Transverse colon (tissue), 3 donors: Measurements from ENCODE around the gene TMEM220.

ENCODE experiments used
- CTCF ChIP-seq, 5 experiments: fragments of 200-600 bp in 3 of 5; fragments of 450-650 bp in 2 of 5; sonication (generic) in 3 of 5; IDR thresholded peaks; 1 replicate in 2 of 5; 2 replicates in 3 of 5; pipeline ENCODE4 v1.5.1; 2016 to 2017; ENCODE audit warnings: antibody characterized with exemption in 5 of 5, inconsistent platforms in 3 of 5, mild to moderate bottlenecking in 2 of 5, moderate library complexity in 1 of 5
- POLR2A ChIP-seq: fragments of 450-650 bp; IDR thresholded peaks from one replicate; pipeline ENCODE4 v1.6.1; 2016; ENCODE audit warnings: antibody characterized with exemption, mild to moderate bottlenecking, moderate library complexity

GRCh38 chr17:10724546-10725195 is 5.2 kb downstream of the TMEM220 start:
- peak in 2 of 5 experiments; percentile 3 to 46 for TF ChIP-seq CTCF (IDR thresholded peaks at IDR 0.05)
- TF ChIP-seq POLR2A = no peak
